ENCODE data around the gene DRAM2. TPM values are rescaled to one million over a fixed set of nuclear protein-coding genes. Genes with fewer than 3 reads are reported as not detected.

The DRAM2 gene
- total and polyA plus RNA-seq, 2 donors from 2014 or later = 31.9 to 54.5 TPM

GRCh38 chr1:111129376-111129775 lies 10.5 kb downstream of the DRAM2 start:
- intact Hi-C loops (cut with DNase I) = no loop called here
- Histone ChIP-seq H3K27ac (ENCODE audit: low read depth in 2 of 2, low read length in 2 of 2) (no peak overlapping the region), H3K9me3 (ENCODE audit: control insufficient read depth in 2 of 3, insufficient read depth in 1 of 3, low read length in 3 of 3) (no peaks in the 10 kb centered on the region), H3K9ac (ENCODE audit: low read length in 3 of 3) (no peak overlapping the region), H3K4me1 (ENCODE audit: control insufficient read depth in 2 of 3, insufficient read depth in 2 of 3, low read depth in 1 of 3, low read length in 3 of 3) (no peaks in the 10 kb centered on the region), H3K27me3 (ENCODE audit: control insufficient read depth, insufficient read depth, low read length) (no peaks in the 10 kb centered on the region), H3K4me3 (ENCODE audit: low read length in 3 of 3) (no peak overlapping the region), H3K36me3 (ENCODE audit: control insufficient read depth in 2 of 3, insufficient read depth in 3 of 3, low read length in 3 of 3) (peaks cover 0 to 7% (median 6%) of the 10 kb centered on the region in 3 donors)
- FAIRE-seq (no peak), DNase-seq (no peak)
- no peak for TF ChIP-seq CTCF (IDR thresholded peaks at IDR 0.05; ENCODE audit: borderline replicate concordance, extremely low read depth, insufficient read depth)

DNA sequence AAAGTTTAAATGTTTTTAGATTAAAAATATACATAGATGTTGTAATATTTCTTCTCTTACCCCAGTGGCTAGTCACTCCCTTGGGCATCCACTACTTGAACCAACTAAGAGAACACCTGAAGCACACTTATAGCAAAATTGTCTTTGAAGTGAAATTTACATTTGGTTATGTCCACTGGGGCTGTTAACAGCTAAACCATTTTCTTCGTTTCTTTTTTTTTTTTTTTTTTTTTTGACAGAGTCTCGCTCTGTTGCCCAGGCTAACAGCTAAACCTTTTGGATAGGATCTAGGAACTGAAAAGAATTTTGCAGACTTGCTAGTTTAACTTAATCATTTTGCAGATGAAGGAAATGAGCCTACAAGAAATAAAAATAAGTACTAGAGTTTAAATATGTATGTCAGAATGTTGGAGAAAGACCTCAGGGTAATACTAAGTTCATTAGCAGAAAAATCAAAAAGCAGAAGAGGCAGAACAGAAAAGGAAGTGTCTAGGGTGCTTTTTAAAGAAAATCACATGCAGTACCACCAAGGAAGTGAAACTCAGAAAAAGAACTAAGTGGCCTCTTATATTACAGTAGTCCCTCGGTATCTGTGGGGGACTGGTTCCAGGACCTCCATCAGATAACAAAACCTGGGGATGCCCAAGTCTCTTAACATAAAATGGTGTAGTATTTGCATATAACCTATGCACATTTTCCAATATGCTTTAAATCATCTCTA lies 11.8 kb downstream of the DRAM2 start:
- no peak overlapping the region for H3K9ac ChIP-seq (ENCODE audit: low read length in 3 of 3)
- H3K36me3 ChIP-seq (ENCODE audit: control insufficient read depth in 2 of 3, insufficient read depth in 3 of 3, low read length in 3 of 3) = peaks cover 0 to 14% (median 13%) of the 10 kb centered on the region in 3 donors
- no peak overlapping the region for H3K27ac ChIP-seq (ENCODE audit: low read depth in 2 of 2, low read length in 2 of 2)
- intact Hi-C loops (cut with DNase I) = no loop called here
- no peak for TF ChIP-seq CTCF (IDR thresholded peaks at IDR 0.05; ENCODE audit: borderline replicate concordance, extremely low read depth, insufficient read depth)
- DNase-seq (no peak), FAIRE-seq (no peak)
- no peaks in the 10 kb centered on the region for H3K27me3 ChIP-seq (ENCODE audit: control insufficient read depth, insufficient read depth, low read length)
- H3K4me3 ChIP-seq (ENCODE audit: low read length in 3 of 3) = no peak overlapping the region
- H3K4me1 ChIP-seq (ENCODE audit: control insufficient read depth in 2 of 3, insufficient read depth in 2 of 3, low read depth in 1 of 3, low read length in 3 of 3) = no peaks in the 10 kb centered on the region
- no peaks in the 10 kb centered on the region for H3K9me3 ChIP-seq (ENCODE audit: control insufficient read depth in 2 of 3, insufficient read depth in 1 of 3, low read length in 3 of 3)

DNA sequence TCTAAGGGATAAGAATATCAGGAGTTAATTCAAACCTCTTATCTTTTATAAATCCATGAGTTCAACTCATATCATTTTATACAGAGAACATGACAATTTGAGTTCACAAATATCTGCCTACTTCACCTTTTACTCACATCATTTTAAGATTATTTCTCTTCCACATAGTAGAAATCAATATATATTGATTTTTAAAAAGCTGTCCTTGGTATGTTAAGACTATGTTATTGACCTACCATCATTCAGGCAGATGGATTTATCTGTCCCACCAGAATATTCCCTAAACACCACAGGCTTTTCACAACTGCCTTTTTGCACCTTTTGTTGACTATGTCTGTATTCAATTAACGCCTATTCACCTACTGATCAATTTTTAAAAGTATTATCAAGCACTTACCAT lies 13.5 kb downstream of the DRAM2 start:
- H3K4me3 ChIP-seq (ENCODE audit: low read length in 3 of 3) = no peak overlapping the region
- H3K27ac ChIP-seq (ENCODE audit: low read depth in 2 of 2, low read length in 2 of 2) = no peak overlapping the region
- intact Hi-C loops (cut with DNase I) = no loop called here
- H3K9ac ChIP-seq (ENCODE audit: low read length in 3 of 3) = no peak overlapping the region
- H3K9me3 ChIP-seq (ENCODE audit: control insufficient read depth in 2 of 3, insufficient read depth in 1 of 3, low read length in 3 of 3) = no peaks in the 10 kb centered on the region
- no peaks in the 10 kb centered on the region for H3K27me3 ChIP-seq (ENCODE audit: control insufficient read depth, insufficient read depth, low read length)
- no peak for FAIRE-seq
- no peaks in the 10 kb centered on the region for H3K4me1 ChIP-seq (ENCODE audit: control insufficient read depth in 2 of 3, insufficient read depth in 2 of 3, low read depth in 1 of 3, low read length in 3 of 3)
- H3K36me3 ChIP-seq (ENCODE audit: control insufficient read depth in 2 of 3, insufficient read depth in 3 of 3, low read length in 3 of 3) = peaks cover 0 to 14% (median 13%) of the 10 kb centered on the region in 3 donors
- no peak for TF ChIP-seq CTCF (IDR thresholded peaks at IDR 0.05; ENCODE audit: borderline replicate concordance, extremely low read depth, insufficient read depth)
- DNase-seq = no peak

Data from kidney (tissue), 14 donors.